ENCODE results near the gene SLC37A1. TPM values are rescaled to one million over a fixed set of nuclear protein-coding genes. Genes with fewer than 3 reads are reported as not detected.

Gene SLC37A1
- total and polyA plus RNA-seq, 2 donors: 5.7 to 7.9 TPM

GRCh38 chr21:42563686-42564085 lies 50.0 kb downstream of the SLC37A1 start:
- 83% methylated on average over 14 of the region's 14 CpGs for WGBS
- Histone ChIP-seq H3K36me3 (ENCODE audit: insufficient read depth) (peaks cover under 1% of the 10 kb centered on the region), H3K4me3 (ENCODE audit: low read depth, low read length) (no peak overlapping the region), H3K4me1 (ENCODE audit: insufficient read depth) (no peaks in the 10 kb centered on the region), H3K27ac (ENCODE audit: low read depth) (no peak overlapping the region)
- no peak for DNase-seq (ENCODE audit: extremely low spot score)

- no peak for DNase-seq (ENCODE audit: extremely low spot score)
- H3K36me3 ChIP-seq (ENCODE audit: insufficient read depth): peaks cover 3% of the 10 kb centered on the region
- no peak overlapping the region for H3K27ac ChIP-seq (ENCODE audit: low read depth)
- H3K4me3 ChIP-seq (ENCODE audit: low read depth, low read length): no peak overlapping the region
- H3K4me1 ChIP-seq (ENCODE audit: insufficient read depth): no peaks in the 10 kb centered on the region
- 89% methylated on average over 17 of the region's 17 CpGs for WGBS
Observed at GRCh38 chr21:42564561-42564971, 50.9 kb downstream of the SLC37A1 start.

GRCh38 chr21:42565206-42565810 lies 51.7 kb downstream of the SLC37A1 start:
- DNase-seq (ENCODE audit: extremely low spot score): no peak
- 83% methylated on average over 16 of the region's 16 CpGs for WGBS
- H3K27ac ChIP-seq (ENCODE audit: low read depth): no peak overlapping the region
- H3K36me3 ChIP-seq (ENCODE audit: insufficient read depth): peaks cover 3% of the 10 kb centered on the region
- no peak overlapping the region for H3K4me3 ChIP-seq (ENCODE audit: low read depth, low read length)
- H3K4me1 ChIP-seq (ENCODE audit: insufficient read depth): no peaks in the 10 kb centered on the region

- 91% methylated on average over 13 of the region's 13 CpGs for WGBS
- Histone ChIP-seq H3K4me3 (ENCODE audit: low read depth, low read length) (no peak overlapping the region), H3K36me3 (ENCODE audit: insufficient read depth) (peaks cover 3% of the 10 kb centered on the region), H3K27ac (ENCODE audit: low read depth) (no peak overlapping the region), H3K4me1 (ENCODE audit: insufficient read depth) (no peaks in the 10 kb centered on the region)
- DNase-seq (ENCODE audit: extremely low spot score): no peak
Observed at GRCh38 chr21:42565886-42566523, 52.4 kb downstream of the SLC37A1 start.

DNA sequence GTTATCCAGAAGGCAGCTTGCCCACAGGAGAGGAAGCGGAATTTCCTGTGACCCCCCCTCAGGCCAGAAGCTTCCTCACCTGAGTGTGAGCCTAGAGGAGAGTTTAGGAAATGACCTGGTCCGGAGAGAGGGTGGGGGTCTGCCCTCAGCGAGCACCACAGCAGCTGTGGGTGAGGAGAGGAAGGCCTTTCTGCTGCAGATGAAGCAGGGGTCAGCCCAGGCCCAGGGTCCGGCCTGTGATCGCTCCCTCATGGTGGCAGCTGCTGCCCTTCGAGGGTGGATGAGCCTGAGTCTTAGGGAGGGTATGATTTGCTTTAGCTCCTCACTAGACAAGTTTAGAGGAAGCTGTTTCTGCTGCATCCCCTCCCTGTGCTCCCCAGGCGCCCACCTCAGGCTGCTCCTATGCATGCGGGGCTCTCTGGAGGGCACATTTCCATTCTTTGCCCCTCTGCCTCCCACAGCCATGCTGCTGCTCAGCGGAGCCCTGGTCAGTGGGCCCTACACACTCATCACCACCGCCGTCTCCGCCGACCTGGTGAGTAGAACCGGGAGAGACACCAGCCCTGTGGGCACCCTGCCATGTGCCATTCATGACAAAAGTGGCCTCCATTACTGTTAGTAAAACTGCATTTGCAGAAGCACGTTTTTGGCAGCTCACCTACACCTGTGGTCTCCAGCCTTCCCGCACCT lies 53.0 kb downstream of the SLC37A1 start:
- WGBS: 91% methylated on average over 16 of the region's 16 CpGs

GRCh38 chr21:42567214-42567555 lies 53.5 kb downstream of the SLC37A1 start:
- 86% methylated on average over 10 of the region's 10 CpGs for WGBS
- no peak overlapping the region for H3K27ac ChIP-seq (ENCODE audit: low read depth)
- no peaks in the 10 kb centered on the region for H3K4me1 ChIP-seq (ENCODE audit: insufficient read depth)
- peaks cover 3% of the 10 kb centered on the region for H3K36me3 ChIP-seq (ENCODE audit: insufficient read depth)
- no peak for DNase-seq (ENCODE audit: extremely low spot score)
- no peak overlapping the region for H3K4me3 ChIP-seq (ENCODE audit: low read depth, low read length)

More for the DNA sequence above, 53.0 kb downstream of the SLC37A1 start:
- Histone ChIP-seq H3K36me3 (ENCODE audit: insufficient read depth) (peaks cover 3% of the 10 kb centered on the region), H3K4me3 (ENCODE audit: low read depth, low read length) (no peak overlapping the region), H3K4me1 (ENCODE audit: insufficient read depth) (no peaks in the 10 kb centered on the region), H3K27ac (ENCODE audit: low read depth) (no peak overlapping the region)
- no peak for DNase-seq (ENCODE audit: extremely low spot score)

DNA sequence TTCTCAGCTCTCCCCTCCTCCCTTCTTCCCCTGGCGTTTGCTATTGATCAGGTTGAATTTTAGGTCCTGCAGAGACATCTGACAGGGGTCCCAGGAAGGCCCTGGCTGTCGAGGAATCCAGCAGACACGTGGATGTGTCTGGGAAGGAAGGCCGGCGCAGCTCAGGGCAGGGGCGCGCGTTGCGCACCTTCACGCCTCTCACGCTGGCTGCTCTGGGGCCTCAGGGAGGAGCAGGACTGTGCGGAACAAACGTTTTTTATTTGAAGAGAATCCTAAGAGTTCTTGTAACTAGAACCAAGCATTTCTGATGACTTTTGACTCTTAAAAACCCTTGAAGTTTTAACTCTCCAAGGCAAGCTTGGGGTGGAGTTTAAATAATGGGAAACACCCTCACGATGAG lies 54.2 kb downstream of the SLC37A1 start:
- 72% methylated on average over 14 of the region's 14 CpGs for WGBS
- Histone ChIP-seq H3K36me3 (ENCODE audit: insufficient read depth) (peaks cover 3% of the 10 kb centered on the region), H3K27ac (ENCODE audit: low read depth) (no peak overlapping the region), H3K4me3 (ENCODE audit: low read depth, low read length) (no peak overlapping the region), H3K4me1 (ENCODE audit: insufficient read depth) (no peaks in the 10 kb centered on the region)
- DNase-seq (ENCODE audit: extremely low spot score): no peak

DNA sequence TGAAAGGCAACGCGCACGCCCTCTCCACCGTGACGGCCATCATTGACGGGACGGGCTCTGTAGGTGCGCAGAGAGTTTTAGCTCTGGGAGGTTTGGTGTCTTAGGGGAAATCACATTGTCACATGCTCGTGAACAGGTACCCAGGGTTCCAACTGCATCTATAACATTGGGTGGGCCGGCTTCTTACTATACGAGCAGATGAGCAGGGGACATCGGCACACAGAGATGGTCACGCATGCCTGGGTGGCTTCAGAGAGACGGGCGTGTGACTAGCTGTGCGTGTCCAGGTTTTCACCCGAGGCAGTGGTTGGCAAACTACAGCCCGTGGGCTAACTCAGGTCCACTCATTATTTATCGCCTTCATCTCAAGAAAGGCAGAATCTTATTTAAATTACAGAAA lies 54.7 kb downstream of the SLC37A1 start:
- peaks cover 3% of the 10 kb centered on the region for H3K36me3 ChIP-seq (ENCODE audit: insufficient read depth)
- no peaks in the 10 kb centered on the region for H3K4me1 ChIP-seq (ENCODE audit: insufficient read depth)
- no peak overlapping the region for H3K4me3 ChIP-seq (ENCODE audit: low read depth, low read length)
- no peak overlapping the region for H3K27ac ChIP-seq (ENCODE audit: low read depth)
- DNase-seq (ENCODE audit: extremely low spot score): no peak
- 88% methylated on average over 19 of the region's 19 CpGs for WGBS

- H3K4me3 ChIP-seq (ENCODE audit: low read depth, low read length): no peak overlapping the region
- no peak for DNase-seq (ENCODE audit: extremely low spot score)
- 83% methylated on average over 33 of the region's 35 CpGs for WGBS
- no peaks in the 10 kb centered on the region for H3K4me1 ChIP-seq (ENCODE audit: insufficient read depth)
- H3K27ac ChIP-seq (ENCODE audit: low read depth): no peak overlapping the region
- H3K36me3 ChIP-seq (ENCODE audit: insufficient read depth): peaks cover 3% of the 10 kb centered on the region
Observed at GRCh38 chr21:42568866-42569731, 55.4 kb downstream of the SLC37A1 start.

DNA sequence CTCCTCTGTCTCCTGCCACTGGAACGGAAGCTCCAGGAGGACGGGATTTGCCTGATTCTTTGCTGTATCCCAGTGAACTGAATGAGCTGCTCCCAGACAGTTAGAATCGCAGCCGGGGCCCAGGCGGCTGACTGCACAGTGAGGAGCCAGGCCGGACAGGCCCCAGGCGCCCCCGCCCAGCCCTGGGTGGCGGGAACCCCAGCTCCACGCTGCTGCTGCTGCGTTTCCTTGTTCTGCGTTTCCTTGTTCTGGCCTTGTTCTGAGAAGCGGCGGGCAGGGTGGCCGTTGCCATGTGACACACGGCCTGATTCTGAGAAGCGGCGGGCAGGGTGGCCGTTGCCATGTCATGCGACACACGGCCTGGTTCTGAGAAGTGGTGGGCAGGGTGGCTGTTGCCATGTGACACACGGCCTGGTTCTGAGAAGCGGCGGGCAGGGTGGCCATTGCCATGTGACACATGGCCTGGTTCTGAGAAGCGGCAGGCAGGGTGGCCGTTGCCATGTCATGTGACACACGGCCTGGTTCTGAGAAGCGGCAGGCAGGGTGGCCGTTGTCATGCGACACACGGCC lies 56.2 kb downstream of the SLC37A1 start:
- 86% methylated on average over 31 of the region's 31 CpGs for WGBS
- no peak for DNase-seq (ENCODE audit: extremely low spot score)
- H3K4me1 ChIP-seq (ENCODE audit: insufficient read depth): no peaks in the 10 kb centered on the region
- H3K4me3 ChIP-seq (ENCODE audit: low read depth, low read length): no peak overlapping the region
- no peak overlapping the region for H3K27ac ChIP-seq (ENCODE audit: low read depth)
- H3K36me3 ChIP-seq (ENCODE audit: insufficient read depth): peaks cover 3% of the 10 kb centered on the region

- DNase-seq (ENCODE audit: extremely low spot score): no peak
- Histone ChIP-seq H3K4me3 (ENCODE audit: low read depth, low read length) (no peak overlapping the region), H3K36me3 (ENCODE audit: insufficient read depth) (peaks cover 3% of the 10 kb centered on the region), H3K4me1 (ENCODE audit: insufficient read depth) (no peaks in the 10 kb centered on the region), H3K27ac (ENCODE audit: low read depth) (no peak overlapping the region)
- 84% methylated on average over 9 of the region's 9 CpGs for WGBS
Observed at GRCh38 chr21:42570362-42570761, 56.7 kb downstream of the SLC37A1 start.

GRCh38 chr21:42570841-42571387 lies 57.3 kb downstream of the SLC37A1 start:
- Histone ChIP-seq H3K4me3 (ENCODE audit: low read depth, low read length) (no peak overlapping the region), H3K4me1 (ENCODE audit: insufficient read depth) (no peaks in the 10 kb centered on the region), H3K36me3 (ENCODE audit: insufficient read depth) (peaks cover 3% of the 10 kb centered on the region), H3K27ac (ENCODE audit: low read depth) (no peak overlapping the region)
- DNase-seq (ENCODE audit: extremely low spot score): no peak
- 77% methylated on average over 20 of the region's 20 CpGs for WGBS

All from urinary bladder (tissue), 4 donors.